Measurements from ENCODE around the gene DDX19B.
A peak's percentile ranks its signal among the peaks of the same experiment; 100 is the strongest.
"Not testable (repeated sequence)": the region's sequence is repeated elsewhere in the genome, so short reads cannot be mapped to it uniquely, and the experiment has no call there.

DDX19B gene

DNA sequence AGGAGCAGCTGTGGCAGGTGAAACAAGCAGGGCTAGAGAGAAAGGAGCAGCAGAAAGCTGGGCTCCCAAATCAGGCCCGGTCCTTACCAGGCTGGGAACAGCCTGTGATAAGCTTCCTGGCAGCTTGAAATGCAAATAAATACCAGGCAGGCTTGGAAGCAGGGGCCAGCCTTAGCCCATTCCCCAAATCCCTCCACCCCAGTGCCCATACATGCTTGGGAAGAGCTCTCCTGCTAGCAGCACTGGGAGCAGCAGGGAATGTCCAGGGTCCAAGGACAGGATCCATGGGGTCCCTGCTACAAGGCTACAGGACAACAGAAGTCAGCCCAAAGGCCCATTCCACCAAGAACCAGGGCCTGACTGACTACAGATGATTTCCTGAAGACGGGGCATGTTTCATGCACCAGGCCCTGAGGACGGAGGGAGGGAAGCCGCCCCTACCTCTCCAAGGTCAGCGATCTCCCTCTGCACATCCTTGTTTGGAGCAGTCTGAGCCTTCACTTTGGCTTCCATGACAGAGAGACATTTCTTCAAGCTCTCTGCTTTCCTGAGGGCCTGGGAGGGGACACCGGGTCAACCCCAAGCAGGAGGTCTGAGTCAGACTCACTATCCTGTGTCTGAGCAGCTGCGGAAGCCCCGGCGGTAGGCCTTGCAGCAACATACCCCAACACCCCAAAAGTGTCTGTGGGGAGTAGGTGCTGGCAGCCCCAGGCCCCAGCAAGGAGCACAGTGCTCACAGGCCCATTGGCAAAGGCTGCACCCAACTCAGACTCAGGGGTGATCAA, 44.6 kb upstream of the DDX19B start:
- no peak for DNase-seq (ENCODE audit: extremely low read depth, low read depth)
- TF ChIP-seq, protein P1, sequence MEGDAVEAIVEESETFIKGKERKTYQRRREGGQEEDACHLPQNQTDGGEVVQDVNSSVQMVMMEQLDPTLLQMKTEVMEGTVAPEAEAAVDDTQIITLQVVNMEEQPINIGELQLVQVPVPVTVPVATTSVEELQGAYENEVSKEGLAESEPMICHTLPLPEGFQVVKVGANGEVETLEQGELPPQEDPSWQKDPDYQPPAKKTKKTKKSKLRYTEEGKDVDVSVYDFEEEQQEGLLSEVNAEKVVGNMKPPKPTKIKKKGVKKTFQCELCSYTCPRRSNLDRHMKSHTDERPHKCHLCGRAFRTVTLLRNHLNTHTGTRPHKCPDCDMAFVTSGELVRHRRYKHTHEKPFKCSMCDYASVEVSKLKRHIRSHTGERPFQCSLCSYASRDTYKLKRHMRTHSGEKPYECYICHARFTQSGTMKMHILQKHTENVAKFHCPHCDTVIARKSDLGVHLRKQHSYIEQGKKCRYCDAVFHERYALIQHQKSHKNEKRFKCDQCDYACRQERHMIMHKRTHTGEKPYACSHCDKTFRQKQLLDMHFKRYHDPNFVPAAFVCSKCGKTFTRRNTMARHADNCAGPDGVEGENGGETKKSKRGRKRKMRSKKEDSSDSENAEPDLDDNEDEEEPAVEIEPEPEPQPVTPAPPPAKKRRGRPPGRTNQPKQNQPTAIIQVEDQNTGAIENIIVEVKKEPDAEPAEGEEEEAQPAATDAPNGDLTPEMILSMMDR (IDR thresholded peaks at IDR 0.05; ENCODE audit: low read depth, low read length), result no peak

DNA sequence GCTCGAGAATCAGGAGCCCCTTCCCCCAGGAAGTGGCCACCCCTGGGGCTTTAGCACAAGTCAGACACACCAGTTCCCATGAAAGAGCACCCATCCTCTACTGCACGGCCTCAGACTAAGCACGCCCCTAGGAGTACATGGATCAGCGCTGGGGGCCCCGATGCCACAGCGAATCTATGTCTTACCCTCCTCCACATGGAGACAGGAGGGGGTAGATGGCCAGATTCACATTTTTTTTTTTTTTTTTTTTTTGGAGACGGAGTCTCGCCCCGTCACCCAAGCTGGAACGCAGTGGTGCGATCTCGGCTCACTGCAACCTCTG, 44.1 kb upstream of the DDX19B start:
- TF ChIP-seq, protein P1 (IDR thresholded peaks at IDR 0.05; ENCODE audit: low read depth, low read length), result no peak
- no peak for DNase-seq (ENCODE audit: extremely low read depth, low read depth)

DNA sequence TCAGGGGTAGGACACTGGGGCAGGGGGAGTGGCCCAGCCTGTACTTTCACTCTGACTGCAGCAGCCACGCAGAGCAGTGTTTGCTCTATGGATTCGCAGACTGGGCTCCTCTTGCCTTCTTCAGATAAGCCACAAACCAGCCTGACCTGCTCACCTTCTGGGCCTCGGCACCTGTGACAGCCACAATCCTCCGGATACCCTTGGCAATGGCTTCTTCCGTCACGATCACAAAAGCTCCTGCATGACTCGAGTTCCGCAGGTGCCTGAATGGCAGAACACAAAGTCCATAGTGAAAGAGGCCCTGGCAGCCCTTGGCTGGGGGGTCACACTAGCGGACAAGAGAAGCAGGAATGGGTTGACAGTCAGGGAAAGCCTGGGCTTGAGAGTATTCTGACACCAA, 43.4 kb upstream of the DDX19B start:
- TF ChIP-seq, protein P1 (IDR thresholded peaks at IDR 0.05; ENCODE audit: low read depth, low read length), result no peak
- DNase-seq (ENCODE audit: extremely low read depth, low read depth), result no peak

DNA sequence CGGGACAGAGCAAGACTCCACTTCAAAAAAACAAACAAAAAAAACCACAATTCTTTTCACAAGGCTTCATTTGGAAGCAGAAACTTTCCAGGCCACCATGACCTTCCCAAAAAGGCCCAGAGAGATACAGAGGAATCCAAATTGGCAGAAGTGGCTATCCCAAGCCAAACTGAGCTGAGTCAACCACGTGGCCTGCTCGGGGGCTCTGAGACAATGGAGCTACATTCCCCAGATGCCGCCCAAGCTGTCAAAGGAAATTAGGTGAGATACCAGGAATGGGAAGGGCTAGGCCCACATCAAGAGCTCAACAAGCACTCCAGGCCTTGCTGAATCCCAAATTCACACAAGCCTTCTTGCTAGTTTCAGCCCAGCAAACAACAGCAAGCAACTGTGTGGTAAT, 41.6 kb upstream of the DDX19B start:
- TF ChIP-seq, protein P1 (IDR thresholded peaks at IDR 0.05; ENCODE audit: low read depth, low read length), result no peak
- DNase-seq (ENCODE audit: extremely low read depth, low read depth), result no peak

DNA sequence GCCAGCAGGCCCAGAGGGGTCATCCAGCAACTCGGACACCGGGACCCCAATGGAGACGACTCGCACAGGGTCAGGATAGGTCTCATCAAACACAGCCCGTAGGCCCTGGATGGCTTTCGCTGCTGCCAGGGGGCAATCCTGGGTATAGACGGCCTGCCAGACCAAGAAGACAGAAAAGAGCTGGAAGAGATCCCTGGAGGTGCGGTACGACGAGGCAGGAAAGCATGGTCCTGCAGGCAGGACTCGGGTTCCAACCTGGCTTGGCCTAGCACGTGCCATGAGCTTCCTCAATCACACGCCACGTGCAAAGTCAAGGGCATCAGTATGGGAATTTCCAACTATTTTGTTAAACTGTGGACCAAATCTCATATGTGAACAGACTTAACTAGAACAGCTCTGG, 40.9 kb upstream of the DDX19B start:
- TF ChIP-seq, protein P1 (IDR thresholded peaks at IDR 0.05; ENCODE audit: low read depth, low read length), result no peak
- DNase-seq (ENCODE audit: extremely low read depth, low read depth), result no peak

DNA sequence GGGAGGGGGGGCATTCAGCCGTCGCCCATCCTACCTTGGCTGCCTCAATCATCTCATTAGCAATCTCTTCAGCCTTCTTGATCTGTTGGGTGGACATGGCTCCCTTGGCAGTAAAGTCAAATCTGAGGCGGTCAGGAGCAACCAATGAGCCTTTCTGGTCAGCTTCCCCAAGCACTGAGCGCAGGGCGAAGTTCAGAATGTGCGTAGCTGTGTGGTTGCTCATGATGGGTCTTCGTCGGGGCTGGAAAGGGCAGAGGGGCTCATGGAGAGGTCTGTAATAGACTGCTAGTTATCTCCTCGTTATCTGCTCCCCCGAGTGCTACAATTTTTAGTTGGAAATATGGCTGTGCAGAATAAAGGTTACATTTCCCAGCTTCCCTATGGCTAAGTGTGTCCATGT, 40.0 kb upstream of the DDX19B start:
- no peak for DNase-seq (ENCODE audit: extremely low read depth, low read depth)

DNA sequence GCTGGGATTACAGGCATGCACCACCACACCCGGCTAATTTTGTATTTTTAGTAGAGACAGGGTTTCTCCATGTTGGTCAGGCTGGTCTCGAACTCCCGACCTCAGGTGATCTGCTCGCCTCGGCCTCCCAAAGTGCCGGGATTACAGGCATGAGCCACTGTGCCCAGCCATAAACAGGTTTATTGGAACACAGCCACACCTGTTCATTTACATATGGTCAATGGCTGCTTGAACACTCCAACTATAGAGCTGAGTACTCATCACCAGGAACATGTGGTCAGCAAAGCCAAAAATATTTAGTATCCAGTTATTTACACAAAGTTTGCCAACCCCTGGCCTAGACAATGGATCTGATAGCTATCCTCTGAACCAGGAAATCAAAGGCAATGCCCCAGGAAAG, 39.1 kb upstream of the DDX19B start:
- not testable (repeated sequence) for DNase-seq (ENCODE audit: extremely low read depth, low read depth)

More for the DNA sequence above, 40.0 kb upstream of the DDX19B start:
- TF ChIP-seq, protein P1 (IDR thresholded peaks at IDR 0.05; ENCODE audit: low read depth, low read length), result no peak

DNA sequence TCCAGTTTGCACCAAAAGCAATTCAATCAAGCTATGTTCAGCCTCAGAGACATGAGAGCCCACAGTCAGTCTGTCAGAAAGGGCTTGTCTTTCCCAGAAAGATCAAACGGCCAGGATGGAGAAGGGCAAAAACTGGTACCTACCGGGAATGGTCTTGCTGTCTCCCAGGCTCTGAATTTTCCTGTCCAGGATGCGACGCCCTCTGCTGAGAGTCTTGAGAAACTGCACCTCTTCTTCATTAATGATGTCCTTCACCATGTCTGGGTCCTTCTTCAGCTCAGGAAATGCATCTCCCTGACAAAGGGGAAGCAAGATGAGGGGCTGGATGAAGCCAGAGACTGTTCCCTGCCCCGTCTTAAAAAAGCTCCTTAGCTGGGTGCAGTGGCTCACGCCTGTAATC, 31.5 kb upstream of the DDX19B start:
- no peak for DNase-seq (ENCODE audit: extremely low read depth, low read depth)
- TF ChIP-seq, protein P1 (IDR thresholded peaks at IDR 0.05; ENCODE audit: low read depth, low read length), result peak; percentile 55

DNA sequence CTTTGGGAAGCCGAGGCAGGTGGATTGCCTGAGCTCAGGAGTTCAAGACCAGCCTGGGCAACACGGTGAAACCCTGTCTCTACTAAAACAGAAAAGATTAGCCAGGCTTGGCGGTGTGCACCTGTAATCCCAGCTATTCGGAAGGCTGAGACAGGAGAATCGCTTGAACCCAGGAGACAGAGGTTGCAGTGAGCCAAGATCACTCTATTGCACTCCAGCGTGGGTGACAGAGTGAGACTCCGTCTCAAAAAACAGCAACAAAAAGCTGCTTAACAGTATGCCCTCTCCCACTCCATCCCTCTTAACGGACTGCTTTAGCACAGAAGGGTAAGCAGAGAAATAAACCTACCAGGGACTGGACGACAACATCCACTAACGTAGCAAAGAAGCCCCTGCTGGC, 31.1 kb upstream of the DDX19B start:
- not testable (repeated sequence) for DNase-seq (ENCODE audit: extremely low read depth, low read depth)
